ENCODE data around the gene ZNF689. TPM values are rescaled to one million over a fixed set of nuclear protein-coding genes. Genes with fewer than 3 reads are reported as not detected.

Gene ZNF689
- total and polyA plus RNA-seq, 2 of the 13 experiments (the other 11 are each of a cell fraction or from before 2014, with no cell fraction given): 9.7 to 19.5 TPM

GRCh38 chr16:30628628-30629540, 18.7 kb upstream of the ZNF689 start (continued):
- TF ChIP-seq IRF2 (CRISPR knock-in tag; IDR thresholded peaks at IDR 0.05): peak; percentile 38; the same call in 1 of the 2 replicates
- 0 out of 2 replicates have a peak, but pooled peaks have one; percentile 61 for TF ChIP-seq KAT7 (CRISPR knock-in tag; IDR thresholded peaks at IDR 0.05; ENCODE audit: borderline replicate concordance)
- TF ChIP-seq MAFK (conservative IDR thresholded peaks at IDR 0.05 in 1 of 2, IDR thresholded peaks at IDR 0.05 in 1 of 2; ENCODE audit: low read length in 2 of 2): no peak
- no peak; the same call in 1 of the 2 replicates for TF ChIP-seq TBX2 (CRISPR knock-in tag; IDR thresholded peaks at IDR 0.05; ENCODE audit: borderline replicate concordance)
- TF ChIP-seq SALL1 (CRISPR knock-in tag; IDR thresholded peaks at IDR 0.05): peak; percentile 57; the same call in 1 of the 2 replicates
- 0 out of 2 replicates have a peak, but pooled peaks have one; percentile 39 for TF ChIP-seq KDM2A (CRISPR knock-in tag; IDR thresholded peaks at IDR 0.05; ENCODE audit: borderline replicate concordance, low read depth)
- TF ChIP-seq SYNCRIP (IDR thresholded peaks at IDR 0.05; ENCODE audit: insufficient read depth, low read depth, low read length): no peak
- TF ChIP-seq, protein P1, sequence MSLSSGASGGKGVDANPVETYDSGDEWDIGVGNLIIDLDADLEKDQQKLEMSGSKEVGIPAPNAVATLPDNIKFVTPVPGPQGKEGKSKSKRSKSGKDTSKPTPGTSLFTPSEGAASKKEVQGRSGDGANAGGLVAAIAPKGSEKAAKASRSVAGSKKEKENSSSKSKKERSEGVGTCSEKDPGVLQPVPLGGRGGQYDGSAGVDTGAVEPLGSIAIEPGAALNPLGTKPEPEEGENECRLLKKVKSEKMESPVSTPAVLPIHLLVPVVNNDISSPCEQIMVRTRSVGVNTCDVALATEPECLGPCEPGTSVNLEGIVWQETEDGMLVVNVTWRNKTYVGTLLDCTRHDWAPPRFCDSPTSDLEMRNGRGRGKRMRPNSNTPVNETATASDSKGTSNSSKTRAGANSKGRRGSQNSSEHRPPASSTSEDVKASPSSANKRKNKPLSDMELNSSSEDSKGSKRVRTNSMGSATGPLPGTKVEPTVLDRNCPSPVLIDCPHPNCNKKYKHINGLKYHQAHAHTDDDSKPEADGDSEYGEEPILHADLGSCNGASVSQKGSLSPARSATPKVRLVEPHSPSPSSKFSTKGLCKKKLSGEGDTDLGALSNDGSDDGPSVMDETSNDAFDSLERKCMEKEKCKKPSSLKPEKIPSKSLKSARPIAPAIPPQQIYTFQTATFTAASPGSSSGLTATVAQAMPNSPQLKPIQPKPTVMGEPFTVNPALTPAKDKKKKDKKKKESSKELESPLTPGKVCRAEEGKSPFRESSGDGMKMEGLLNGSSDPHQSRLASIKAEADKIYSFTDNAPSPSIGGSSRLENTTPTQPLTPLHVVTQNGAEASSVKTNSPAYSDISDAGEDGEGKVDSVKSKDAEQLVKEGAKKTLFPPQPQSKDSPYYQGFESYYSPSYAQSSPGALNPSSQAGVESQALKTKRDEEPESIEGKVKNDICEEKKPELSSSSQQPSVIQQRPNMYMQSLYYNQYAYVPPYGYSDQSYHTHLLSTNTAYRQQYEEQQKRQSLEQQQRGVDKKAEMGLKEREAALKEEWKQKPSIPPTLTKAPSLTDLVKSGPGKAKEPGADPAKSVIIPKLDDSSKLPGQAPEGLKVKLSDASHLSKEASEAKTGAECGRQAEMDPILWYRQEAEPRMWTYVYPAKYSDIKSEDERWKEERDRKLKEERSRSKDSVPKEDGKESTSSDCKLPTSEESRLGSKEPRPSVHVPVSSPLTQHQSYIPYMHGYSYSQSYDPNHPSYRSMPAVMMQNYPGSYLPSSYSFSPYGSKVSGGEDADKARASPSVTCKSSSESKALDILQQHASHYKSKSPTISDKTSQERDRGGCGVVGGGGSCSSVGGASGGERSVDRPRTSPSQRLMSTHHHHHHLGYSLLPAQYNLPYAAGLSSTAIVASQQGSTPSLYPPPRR (CRISPR knock-in tag; IDR thresholded peaks at IDR 0.05; ENCODE audit: borderline replicate concordance): 0 out of 2 replicates have a peak, but pooled peaks have one; percentile 16
- TF ChIP-seq ZSCAN29 (CRISPR knock-in tag; conservative IDR thresholded peaks at IDR 0.05): no peak
- TF ChIP-seq ZFX (CRISPR knock-in tag; IDR thresholded peaks at IDR 0.05; ENCODE audit: low read depth): peak; percentile 81
- TF ChIP-seq RNF219 (CRISPR knock-in tag; IDR thresholded peaks at IDR 0.05): no peak
- TF ChIP-seq ZNF687 (CRISPR knock-in tag; IDR thresholded peaks at IDR 0.05): peak; percentile 21; the same call in 1 of the 2 replicates
- TF ChIP-seq SMAD3 (CRISPR knock-in tag; IDR thresholded peaks at IDR 0.05): peak; percentile 62; the same call in 1 of the 2 replicates
- TF ChIP-seq POGZ (CRISPR knock-in tag; IDR thresholded peaks at IDR 0.05): peak; percentile 43; the same call in 1 of the 2 replicates
- no peak for TF ChIP-seq ZFP37 (CRISPR knock-in tag; IDR thresholded peaks at IDR 0.05; ENCODE audit: borderline replicate concordance)
- TF ChIP-seq ZNF713 (CRISPR knock-in tag; IDR thresholded peaks at IDR 0.05): no peak

All from HepG2 (cell line).